ENCODE results near the gene PCDHGA11. TPM values are rescaled to one million over a fixed set of nuclear protein-coding genes. Genes with fewer than 3 reads are reported as not detected.

PCDHGA11 gene
- total RNA-seq, 1 donor from 2014 or later: 4.5 TPM

Other genes with a start within 250 kb of the PCDHGA11 start
- 0.87 TPM for gene PCDHB7, start 248.4 kb upstream of the PCDHGA11 start, total RNA-seq
- 2.2 TPM for gene PCDHB8, start 243.3 kb upstream of the PCDHGA11 start, total RNA-seq
- 2.5 TPM for gene PCDHB16, start 238.7 kb upstream of the PCDHGA11 start, total RNA-seq
- gene PCDHB9, start 233.9 kb upstream of the PCDHGA11 start, total RNA-seq: 1.3 TPM
- gene PCDHB10, start 228.7 kb upstream of the PCDHGA11 start, total RNA-seq: 0.84 TPM
- 0.81 TPM for gene PCDHB11, start 221.4 kb upstream of the PCDHGA11 start, total RNA-seq
- 1.3 TPM for gene PCDHB12, start 212.3 kb upstream of the PCDHGA11 start, total RNA-seq
- gene PCDHB13, start 207.1 kb upstream of the PCDHGA11 start, total RNA-seq: 2.6 TPM
- 4.1 TPM for gene PCDHB14, start 197.7 kb upstream of the PCDHGA11 start, total RNA-seq
- 5.8 TPM for gene PCDHB15, start 175.7 kb upstream of the PCDHGA11 start, total RNA-seq
- not detected for gene SLC25A2, start 117.0 kb upstream of the PCDHGA11 start, total RNA-seq
- gene TAF7, start 100.3 kb upstream of the PCDHGA11 start, total RNA-seq: 101 TPM
- 3.2 TPM for gene PCDHGA1, start 90.5 kb upstream of the PCDHGA11 start, total RNA-seq
- 6.2 TPM for gene PCDHGA2, start 82.3 kb upstream of the PCDHGA11 start, total RNA-seq
- gene PCDHGA3, start 77.2 kb upstream of the PCDHGA11 start, total RNA-seq: 9.8 TPM
- gene PCDHGB1, start 71.0 kb upstream of the PCDHGA11 start, total RNA-seq: 6.7 TPM
- 7.8 TPM for gene PCDHGA4, start 66.0 kb upstream of the PCDHGA11 start, total RNA-seq
- gene PCDHGB2, start 61.1 kb upstream of the PCDHGA11 start, total RNA-seq: 8.3 TPM
- 5.7 TPM for gene PCDHGA5, start 56.9 kb upstream of the PCDHGA11 start, total RNA-seq
- 7.3 TPM for gene PCDHGB3, start 50.8 kb upstream of the PCDHGA11 start, total RNA-seq
- gene PCDHGA6, start 47.2 kb upstream of the PCDHGA11 start, total RNA-seq: 6.0 TPM
- gene PCDHGA7, start 38.3 kb upstream of the PCDHGA11 start, total RNA-seq: 7.2 TPM
- gene PCDHGB4, start 33.4 kb upstream of the PCDHGA11 start, total RNA-seq: 4.6 TPM
- gene PCDHGA8, start 28.4 kb upstream of the PCDHGA11 start, total RNA-seq: 9.7 TPM
- gene PCDHGB5, start 23.1 kb upstream of the PCDHGA11 start, total RNA-seq: 6.1 TPM
- gene PCDHGA9, start 18.3 kb upstream of the PCDHGA11 start, total RNA-seq: 4.2 TPM
- 5.9 TPM for gene PCDHGB6, start 13.0 kb upstream of the PCDHGA11 start, total RNA-seq
- 4.1 TPM for gene PCDHGA10, start 8.1 kb upstream of the PCDHGA11 start, total RNA-seq
- gene PCDHGB7, start 3.4 kb upstream of the PCDHGA11 start, total RNA-seq: 8.6 TPM
- 6.5 TPM for gene PCDHGA12, start 9.5 kb downstream of the PCDHGA11 start, total RNA-seq
- gene PCDHGC3, start 54.9 kb downstream of the PCDHGA11 start, total RNA-seq: 22.5 TPM
- gene PCDHGC4, start 64.0 kb downstream of the PCDHGA11 start, total RNA-seq: 2.4 TPM
- gene PCDHGC5, start 68.0 kb downstream of the PCDHGA11 start, total RNA-seq: 2.4 TPM
- 36.1 TPM for gene DIAPH1, start 197.9 kb downstream of the PCDHGA11 start, total RNA-seq
- gene HDAC3, start 215.8 kb downstream of the PCDHGA11 start, total RNA-seq: 29.9 TPM
- 0.78 TPM for gene RELL2, start 215.9 kb downstream of the PCDHGA11 start, total RNA-seq
- gene FCHSD1, start 230.4 kb downstream of the PCDHGA11 start, total RNA-seq: 4.5 TPM